ENCODE results near the gene RIMBP2.
"Not testable (repeated sequence)": the region's sequence is repeated elsewhere in the genome, so short reads cannot be mapped to it uniquely, and the experiment has no call there.

RIMBP2 gene

DNA sequence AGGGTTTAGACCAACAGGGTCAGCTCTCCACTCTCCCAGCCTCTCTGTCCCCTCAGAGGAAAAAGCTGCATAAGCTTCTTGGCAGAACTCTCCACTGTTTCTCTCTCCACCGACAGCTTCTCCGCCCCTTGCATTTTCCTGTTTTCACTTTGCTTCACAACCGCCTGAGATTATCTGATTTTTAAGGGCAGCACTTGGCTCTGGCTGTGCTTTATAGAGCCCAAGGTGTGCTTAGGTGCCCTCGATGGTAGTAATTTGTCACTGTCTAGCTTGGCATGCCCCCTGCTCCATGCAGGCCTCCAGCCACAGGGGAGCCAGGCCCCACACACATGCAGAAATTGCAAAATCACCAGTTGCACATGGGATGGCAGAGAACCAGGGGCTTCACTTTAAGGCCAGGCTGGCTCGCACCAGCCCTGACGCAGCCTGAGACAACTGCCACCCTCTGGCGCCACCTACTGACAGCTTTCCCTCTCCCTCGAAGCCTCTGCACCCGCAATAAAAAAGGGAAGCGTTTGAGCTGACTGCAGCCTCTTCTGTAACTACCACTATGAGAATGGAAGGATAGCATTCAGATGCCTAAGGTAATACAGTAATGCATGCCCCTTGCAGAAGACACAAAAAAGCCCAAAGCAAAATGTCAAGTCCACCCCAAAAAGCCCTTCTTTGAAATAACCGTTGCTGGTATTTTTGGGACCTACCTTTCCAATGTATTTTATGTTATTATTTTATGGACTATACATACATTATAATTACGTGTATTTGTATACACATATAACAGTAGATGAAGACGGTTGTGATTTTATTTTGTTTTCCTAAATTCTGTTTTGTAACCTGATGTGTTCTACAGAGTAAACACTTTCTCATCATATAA lies 32.0 kb upstream of the RIMBP2 start:
- peak; percentile 88 for DNase-seq (ENCODE audit: low read depth)
- Histone ChIP-seq H3K36me3 (ENCODE audit: control insufficient read depth, insufficient read depth, low read length, severe bottlenecking) (no peaks in the 10 kb centered on the region), H3K4me3 (ENCODE audit: low read length) (peak overlapping the region; percentile 29), H3K4me1 (ENCODE audit: control insufficient read depth, insufficient read depth, low read length) (peaks cover 5% of the 10 kb centered on the region), H3K9ac (ENCODE audit: low read length) (no peak overlapping the region), H3K9me3 (ENCODE audit: control insufficient read depth, low read length) (peaks cover 8% of the 10 kb centered on the region), H3K27me3 (replicated peaks; ENCODE audit: control insufficient read depth, insufficient read depth, low read length) (peaks cover 37% of the 10 kb centered on the region)

DNA sequence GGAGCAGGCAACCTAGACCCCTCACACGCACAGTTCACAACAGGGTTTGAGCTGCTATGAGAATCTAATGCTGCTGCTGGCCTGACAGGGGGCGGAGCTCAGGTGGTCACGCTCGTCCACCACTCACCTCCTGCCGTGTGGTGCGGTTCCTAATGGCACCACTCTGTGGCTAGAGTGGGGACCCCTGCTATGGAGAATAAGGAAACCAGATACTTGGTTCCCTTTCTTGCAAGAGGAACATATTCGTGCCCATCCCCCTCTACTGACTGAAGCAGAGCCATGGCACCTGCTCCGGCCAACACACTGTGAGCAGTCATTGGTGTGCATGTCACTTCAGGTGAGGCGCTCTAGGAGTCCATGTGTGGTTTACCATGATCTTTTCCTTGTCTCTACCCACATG lies 30.4 kb upstream of the RIMBP2 start:
- DNase-seq (ENCODE audit: low read depth) = no peak
- peaks cover 9% of the 10 kb centered on the region for H3K9me3 ChIP-seq (ENCODE audit: control insufficient read depth, low read length)
- no peak overlapping the region for H3K4me3 ChIP-seq (ENCODE audit: low read length)
- peaks cover 5% of the 10 kb centered on the region for H3K4me1 ChIP-seq (ENCODE audit: control insufficient read depth, insufficient read depth, low read length)
- peaks cover 40% of the 10 kb centered on the region for H3K27me3 ChIP-seq (replicated peaks; ENCODE audit: control insufficient read depth, insufficient read depth, low read length)
- H3K9ac ChIP-seq (ENCODE audit: low read length) = no peak overlapping the region
- no peaks in the 10 kb centered on the region for H3K36me3 ChIP-seq (ENCODE audit: control insufficient read depth, insufficient read depth, low read length, severe bottlenecking)

DNA sequence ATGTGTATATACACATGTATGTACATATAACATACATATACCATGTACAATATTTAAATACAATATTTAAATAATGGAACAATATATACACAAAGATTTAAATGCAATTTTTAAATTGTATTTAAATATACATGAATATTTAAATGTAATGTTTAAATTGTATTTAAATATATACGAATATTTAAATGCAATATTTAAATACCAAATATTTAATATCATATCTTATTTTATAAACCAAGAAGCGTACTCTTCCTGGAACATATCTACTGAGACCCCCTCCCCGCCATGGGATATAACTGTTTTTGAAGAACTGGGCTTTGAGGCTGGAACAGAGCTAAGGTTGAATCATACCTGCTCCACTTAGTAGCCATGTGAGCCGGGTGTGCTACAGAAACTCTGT lies 29.8 kb upstream of the RIMBP2 start:
- no peak overlapping the region for H3K9ac ChIP-seq (ENCODE audit: low read length)
- peaks cover 12% of the 10 kb centered on the region for H3K9me3 ChIP-seq (ENCODE audit: control insufficient read depth, low read length)
- H3K27me3 ChIP-seq (replicated peaks; ENCODE audit: control insufficient read depth, insufficient read depth, low read length) = peaks cover 33% of the 10 kb centered on the region
- peaks cover 5% of the 10 kb centered on the region for H3K4me1 ChIP-seq (ENCODE audit: control insufficient read depth, insufficient read depth, low read length)
- no peak for DNase-seq (ENCODE audit: low read depth)
- H3K4me3 ChIP-seq (ENCODE audit: low read length) = no peak overlapping the region
- no peaks in the 10 kb centered on the region for H3K36me3 ChIP-seq (ENCODE audit: control insufficient read depth, insufficient read depth, low read length, severe bottlenecking)

GRCh38 chr12:130744274-130744673 lies 28.2 kb upstream of the RIMBP2 start:
- peaks cover 5% of the 10 kb centered on the region for H3K4me1 ChIP-seq (ENCODE audit: control insufficient read depth, insufficient read depth, low read length)
- no peaks in the 10 kb centered on the region for H3K36me3 ChIP-seq (ENCODE audit: control insufficient read depth, insufficient read depth, low read length, severe bottlenecking)
- no peak overlapping the region for H3K9ac ChIP-seq (ENCODE audit: low read length)
- DNase-seq (ENCODE audit: low read depth) = no peak
- H3K4me3 ChIP-seq (ENCODE audit: low read length) = no peak overlapping the region
- H3K27me3 ChIP-seq (replicated peaks; ENCODE audit: control insufficient read depth, insufficient read depth, low read length) = peaks cover 23% of the 10 kb centered on the region
- H3K9me3 ChIP-seq (ENCODE audit: control insufficient read depth, low read length) = peaks cover 12% of the 10 kb centered on the region

DNA sequence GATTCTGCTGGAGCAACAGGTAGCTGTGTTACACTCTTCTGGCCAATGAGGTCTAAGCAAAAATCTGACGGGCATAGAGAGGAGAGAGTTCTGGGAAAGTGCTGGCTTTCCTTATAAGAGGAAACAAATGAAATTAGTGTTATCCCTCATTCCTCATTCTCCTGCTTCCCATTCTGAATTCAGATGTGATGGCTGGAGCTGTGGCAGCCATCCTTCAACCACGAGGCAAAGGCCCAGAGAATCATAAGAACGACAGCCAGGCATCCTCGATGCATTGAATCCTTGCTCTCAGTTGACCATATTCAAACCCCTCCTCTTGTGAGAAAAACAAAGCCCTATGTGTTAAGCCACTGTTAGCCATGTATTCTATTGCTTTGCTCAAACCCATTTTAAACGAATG lies 27.5 kb upstream of the RIMBP2 start:
- Histone ChIP-seq H3K36me3 (ENCODE audit: control insufficient read depth, insufficient read depth, low read length, severe bottlenecking) (no peaks in the 10 kb centered on the region), H3K4me1 (ENCODE audit: control insufficient read depth, insufficient read depth, low read length) (peaks cover 5% of the 10 kb centered on the region), H3K9ac (ENCODE audit: low read length) (no peak overlapping the region), H3K27me3 (replicated peaks; ENCODE audit: control insufficient read depth, insufficient read depth, low read length) (peaks cover 20% of the 10 kb centered on the region), H3K9me3 (ENCODE audit: control insufficient read depth, low read length) (peaks cover 12% of the 10 kb centered on the region), H3K4me3 (ENCODE audit: low read length) (no peak overlapping the region)
- no peak for DNase-seq (ENCODE audit: low read depth)

- Histone ChIP-seq H3K4me1 (ENCODE audit: control insufficient read depth, insufficient read depth, low read length) (peaks cover 5% of the 10 kb centered on the region), H3K9ac (ENCODE audit: low read length) (no peak overlapping the region), H3K27me3 (replicated peaks; ENCODE audit: control insufficient read depth, insufficient read depth, low read length) (peaks cover 16% of the 10 kb centered on the region), H3K36me3 (ENCODE audit: control insufficient read depth, insufficient read depth, low read length, severe bottlenecking) (no peaks in the 10 kb centered on the region), H3K4me3 (ENCODE audit: low read length) (no peak overlapping the region), H3K9me3 (ENCODE audit: control insufficient read depth, low read length) (peaks cover 12% of the 10 kb centered on the region)
- DNase-seq (ENCODE audit: low read depth) = no peak
These were observed 27.1 kb upstream of the RIMBP2 start for GRCh38 chr12:130743176-130743575.

DNA sequence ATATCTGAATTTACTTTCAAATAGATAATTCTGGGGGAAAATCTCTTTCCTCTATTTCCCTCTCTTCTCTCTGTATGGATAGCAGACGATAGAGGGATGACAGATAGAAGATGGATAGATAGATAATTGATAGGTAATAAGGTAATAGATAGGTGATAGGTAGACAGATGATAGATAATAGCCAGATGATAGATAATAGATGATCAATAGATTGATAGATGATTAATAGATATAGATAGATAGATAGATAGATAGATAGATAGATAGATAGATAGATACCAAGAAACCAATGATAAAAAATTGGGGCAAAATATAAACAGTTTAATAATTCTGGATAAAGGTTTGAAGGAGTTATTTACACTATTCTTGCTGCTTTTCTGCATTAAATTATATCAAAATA lies 26.6 kb upstream of the RIMBP2 start:
- no peak for DNase-seq (ENCODE audit: low read depth)
- Histone ChIP-seq H3K27me3 (replicated peaks; ENCODE audit: control insufficient read depth, insufficient read depth, low read length) (peaks cover 15% of the 10 kb centered on the region), H3K9ac (ENCODE audit: low read length) (no peak overlapping the region), H3K4me3 (ENCODE audit: low read length) (no peak overlapping the region), H3K9me3 (ENCODE audit: control insufficient read depth, low read length) (peaks cover 12% of the 10 kb centered on the region), H3K36me3 (ENCODE audit: control insufficient read depth, insufficient read depth, low read length, severe bottlenecking) (no peaks in the 10 kb centered on the region), H3K4me1 (ENCODE audit: control insufficient read depth, insufficient read depth, low read length) (peaks cover 1% of the 10 kb centered on the region)

DNA sequence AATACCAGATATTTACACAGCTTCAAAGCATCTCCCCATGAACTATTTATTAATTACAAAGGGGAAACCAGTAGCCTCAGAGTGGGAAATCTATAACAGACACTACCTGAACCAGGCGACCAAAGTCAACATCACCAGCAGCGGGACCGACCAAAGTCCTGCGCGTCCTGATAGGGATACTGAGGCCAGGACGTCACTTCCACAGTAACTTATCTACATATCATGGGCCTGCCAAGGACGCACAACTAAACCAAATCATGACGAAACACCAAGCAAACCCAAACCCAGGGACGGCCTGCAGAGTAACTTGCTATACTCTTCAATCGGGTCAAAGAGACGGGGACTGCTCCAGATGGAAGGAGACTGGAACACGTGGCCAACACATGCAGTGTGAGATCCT lies 26.0 kb upstream of the RIMBP2 start:
- no peak for DNase-seq (ENCODE audit: low read depth)
- no peak overlapping the region for H3K4me3 ChIP-seq (ENCODE audit: low read length)
- no peak overlapping the region for H3K9ac ChIP-seq (ENCODE audit: low read length)
- no peaks in the 10 kb centered on the region for H3K36me3 ChIP-seq (ENCODE audit: control insufficient read depth, insufficient read depth, low read length, severe bottlenecking)
- H3K27me3 ChIP-seq (replicated peaks; ENCODE audit: control insufficient read depth, insufficient read depth, low read length) = peaks cover 13% of the 10 kb centered on the region
- H3K9me3 ChIP-seq (ENCODE audit: control insufficient read depth, low read length) = peaks cover 12% of the 10 kb centered on the region
- no peaks in the 10 kb centered on the region for H3K4me1 ChIP-seq (ENCODE audit: control insufficient read depth, insufficient read depth, low read length)

GRCh38 chr12:130739571-130739970 lies 23.5 kb upstream of the RIMBP2 start:
- DNase-seq (ENCODE audit: low read depth) = no peak
- H3K27me3 ChIP-seq (replicated peaks; ENCODE audit: control insufficient read depth, insufficient read depth, low read length) = peaks cover 15% of the 10 kb centered on the region
- H3K36me3 ChIP-seq (ENCODE audit: control insufficient read depth, insufficient read depth, low read length, severe bottlenecking) = no peaks in the 10 kb centered on the region

GRCh38 chr12:130738403-130738802 lies 22.3 kb upstream of the RIMBP2 start:
- not testable (repeated sequence) for H3K4me3 ChIP-seq (ENCODE audit: low read length); DNase-seq (ENCODE audit: low read depth); H3K9ac ChIP-seq (ENCODE audit: low read length); H3K9me3 ChIP-seq (ENCODE audit: control insufficient read depth, low read length); H3K36me3 ChIP-seq (ENCODE audit: control insufficient read depth, insufficient read depth, low read length, severe bottlenecking); H3K4me1 ChIP-seq (ENCODE audit: control insufficient read depth, insufficient read depth, low read length)
- H3K27me3 ChIP-seq (replicated peaks; ENCODE audit: control insufficient read depth, insufficient read depth, low read length) = peaks cover 12% of the 10 kb centered on the region

More at GRCh38 chr12:130739571-130739970, 23.5 kb upstream of the RIMBP2 start:
- Histone ChIP-seq H3K4me3 (ENCODE audit: low read length) (no peak overlapping the region), H3K9ac (ENCODE audit: low read length) (no peak overlapping the region), H3K4me1 (ENCODE audit: control insufficient read depth, insufficient read depth, low read length) (no peaks in the 10 kb centered on the region), H3K9me3 (ENCODE audit: control insufficient read depth, low read length) (peaks cover 12% of the 10 kb centered on the region)

GRCh38 chr12:130737731-130738130 lies 21.6 kb upstream of the RIMBP2 start:
- peaks cover 4% of the 10 kb centered on the region for H3K9me3 ChIP-seq (ENCODE audit: control insufficient read depth, low read length)
- H3K9ac ChIP-seq (ENCODE audit: low read length) = no peak overlapping the region
- H3K4me1 ChIP-seq (ENCODE audit: control insufficient read depth, insufficient read depth, low read length) = no peaks in the 10 kb centered on the region
- peaks cover 6% of the 10 kb centered on the region for H3K27me3 ChIP-seq (replicated peaks; ENCODE audit: control insufficient read depth, insufficient read depth, low read length)
- no peak overlapping the region for H3K4me3 ChIP-seq (ENCODE audit: low read length)
- no peaks in the 10 kb centered on the region for H3K36me3 ChIP-seq (ENCODE audit: control insufficient read depth, insufficient read depth, low read length, severe bottlenecking)
- no peak for DNase-seq (ENCODE audit: low read depth)

- Histone ChIP-seq H3K9me3 (ENCODE audit: control insufficient read depth, low read length) (no peaks in the 10 kb centered on the region), H3K4me3 (ENCODE audit: low read length) (no peak overlapping the region), H3K4me1 (ENCODE audit: control insufficient read depth, insufficient read depth, low read length) (no peaks in the 10 kb centered on the region), H3K9ac (ENCODE audit: low read length) (no peak overlapping the region), H3K36me3 (ENCODE audit: control insufficient read depth, insufficient read depth, low read length, severe bottlenecking) (no peaks in the 10 kb centered on the region), H3K27me3 (replicated peaks; ENCODE audit: control insufficient read depth, insufficient read depth, low read length) (peaks cover 2% of the 10 kb centered on the region)
- no peak for DNase-seq (ENCODE audit: low read depth)
These were observed 13.2 kb upstream of the RIMBP2 start for GRCh38 chr12:130729344-130729743.

Measured in adipocyte (in vitro differentiated cells).